Fibroblast of mammary gland (primary cell): ENCODE measurements around the gene CTIF.

ENCODE experiments used
- DNase-seq: peaks from one replicate; pipeline ENCODE4 v3.0.0-alpha.2; 2010; ENCODE audit warnings: low read depth
- H3K4me3 ChIP-seq: 2 replicates; pipeline ENCODE4 v1.5.1; 2011; ENCODE audit warnings: low read depth, mild to moderate bottlenecking, low read length, moderate library complexity; ENCODE audit not compliant: control insufficient read depth
- CTCF ChIP-seq: conservative IDR thresholded peaks from 2 replicates; pipeline ENCODE4 v1.5.1; 2011; ENCODE audit warnings: low read depth, low read length, inconsistent platforms; ENCODE audit not compliant: control insufficient read depth, insufficient read depth

The CTIF gene

GRCh38 chr18:48852292-48852691, 313.5 kb downstream of the CTIF start:
- no peak overlapping the region for H3K4me3 ChIP-seq
- peak; percentile 19 for DNase-seq

GRCh38 chr18:48852794-48853193, 314.0 kb downstream of the CTIF start:
- no peak overlapping the region for H3K4me3 ChIP-seq
- no peak for DNase-seq
- TF ChIP-seq CTCF: no peak

More at GRCh38 chr18:48852292-48852691, 313.5 kb downstream of the CTIF start:
- no peak for TF ChIP-seq CTCF

GRCh38 chr18:48853588-48853987, 314.8 kb downstream of the CTIF start:
- TF ChIP-seq CTCF: no peak
- DNase-seq: no peak
- H3K4me3 ChIP-seq: no peak overlapping the region

- no peak for DNase-seq
- no peak overlapping the region for H3K4me3 ChIP-seq
- no peak for TF ChIP-seq CTCF
Measured at GRCh38 chr18:48854780-48855179, 315.9 kb downstream of the CTIF start.

- no peak overlapping the region for H3K4me3 ChIP-seq
- TF ChIP-seq CTCF: no peak
- DNase-seq: no peak
Measured at GRCh38 chr18:48855422-48856377, 316.9 kb downstream of the CTIF start.

- no peak overlapping the region for H3K4me3 ChIP-seq
Measured at GRCh38 chr18:48857023-48857694, 318.3 kb downstream of the CTIF start.

More at GRCh38 chr18:48857023-48857694, 318.3 kb downstream of the CTIF start:
- TF ChIP-seq CTCF: no peak
- no peak for DNase-seq
